ENCODE measurements around the gene RWDD4.
"Not testable (repeated sequence)": the region's sequence is repeated elsewhere in the genome, so short reads cannot be mapped to it uniquely, and the experiment has no call there.

The RWDD4 gene

DNA sequence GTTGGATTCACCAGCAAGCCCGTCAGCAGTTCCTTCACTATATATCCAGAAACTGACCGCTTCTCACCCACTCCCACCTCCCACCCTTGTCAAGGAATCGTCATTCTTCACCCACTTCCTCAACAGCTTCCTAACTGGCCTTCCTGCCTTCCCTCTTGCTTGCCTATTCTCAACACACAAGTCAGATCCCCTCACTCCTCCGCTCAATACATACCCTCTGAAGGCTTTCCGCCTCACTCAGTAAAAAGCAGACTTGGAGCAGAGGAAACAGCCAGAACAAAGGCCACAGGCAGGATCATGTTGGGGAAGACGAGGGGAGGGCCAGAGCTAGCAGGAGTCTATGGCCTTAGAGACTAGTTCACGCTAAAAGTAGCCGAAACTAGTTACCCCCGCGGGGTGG, 23.7 kb downstream of the RWDD4 start:
- no peak for DNase-seq

DNA sequence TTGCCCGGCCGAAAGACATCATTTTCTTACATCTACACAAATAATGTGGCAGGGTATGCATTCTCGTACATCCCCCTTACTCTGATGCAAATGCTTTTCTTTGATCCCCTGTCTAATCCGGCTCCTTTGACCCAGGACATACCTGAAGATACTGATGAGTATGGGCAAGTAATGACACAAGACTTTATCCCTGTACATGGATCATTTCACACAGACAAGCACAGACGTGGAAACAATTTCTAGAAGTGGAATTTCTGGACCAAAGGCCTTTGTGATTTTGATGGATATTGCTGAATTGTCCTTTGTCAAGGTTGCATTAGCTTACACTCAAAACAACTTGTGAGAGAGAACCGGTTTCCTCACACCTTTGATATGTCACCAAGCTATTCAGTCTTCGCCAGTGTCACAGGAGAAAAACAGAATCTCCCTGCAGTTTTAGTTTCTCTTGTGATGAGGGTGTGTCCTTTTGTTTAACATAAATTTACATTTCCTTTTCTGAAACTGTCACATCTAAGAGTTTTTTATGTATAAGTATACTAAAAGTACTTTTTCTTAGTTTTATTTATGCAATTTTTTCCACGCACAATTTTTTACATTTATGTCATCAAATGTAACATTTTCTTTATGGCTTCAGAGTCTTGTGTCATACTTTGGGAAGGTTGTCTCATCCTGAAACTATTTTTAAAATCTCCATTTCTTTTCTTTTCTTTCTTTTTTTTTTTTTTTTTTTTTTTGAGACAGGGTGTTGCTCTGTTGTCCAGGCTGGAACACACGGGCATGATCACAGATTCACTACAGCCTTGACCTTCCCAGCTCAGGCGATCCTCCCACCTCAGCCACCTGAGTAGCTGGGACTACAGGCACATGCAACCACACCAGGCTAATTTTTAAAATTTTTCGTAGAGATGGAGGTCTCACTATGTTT, 25.2 kb downstream of the RWDD4 start:
- DNase-seq, result no peak

DNA sequence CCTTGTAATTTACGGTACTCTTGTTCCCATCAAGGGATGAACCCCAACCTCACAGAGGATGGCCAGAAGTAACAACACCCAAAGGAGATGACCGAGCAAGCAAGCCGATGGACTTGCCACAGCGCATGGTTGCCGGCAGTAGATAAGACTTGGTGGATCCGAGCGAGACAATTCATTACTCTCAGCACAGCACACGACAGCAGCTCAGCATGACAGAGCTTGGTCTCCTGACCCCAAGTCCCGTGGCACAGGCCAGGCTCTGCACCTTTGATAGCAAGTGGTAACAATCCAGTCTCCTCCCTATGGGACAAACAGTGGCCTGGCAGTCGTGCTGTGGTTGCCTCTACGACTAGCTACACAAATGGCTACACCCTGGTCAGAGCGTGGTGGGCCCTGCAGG, 26.3 kb downstream of the RWDD4 start:
- no peak for DNase-seq

DNA sequence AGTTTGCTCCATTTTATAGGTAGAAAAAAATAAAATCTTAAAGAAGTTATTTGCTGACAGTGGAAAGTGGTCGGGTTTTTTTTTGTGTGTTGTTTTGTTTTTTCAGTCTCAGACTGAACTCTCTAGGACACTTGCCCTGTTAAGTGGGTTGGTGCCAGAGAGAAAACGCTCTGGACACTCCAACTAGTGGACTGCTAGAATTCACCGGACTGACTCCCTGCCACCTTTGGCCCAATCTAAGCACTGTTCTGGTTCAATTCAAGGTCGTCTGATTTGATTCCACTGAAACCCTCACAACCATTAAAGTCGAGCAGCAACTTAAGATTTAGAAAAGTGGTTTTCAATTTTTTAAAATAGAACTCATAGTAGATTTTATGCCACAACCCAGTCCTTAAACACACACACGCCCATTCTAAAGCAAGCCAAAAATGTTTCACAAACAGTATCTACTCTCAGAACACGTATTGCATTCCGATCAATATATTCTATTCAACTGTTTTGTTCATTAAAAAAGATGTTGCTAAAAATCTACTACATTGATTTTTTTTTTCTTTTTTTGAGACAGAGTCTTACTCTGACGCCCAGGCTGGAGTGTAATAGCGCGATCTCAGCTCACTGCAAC, 27.3 kb downstream of the RWDD4 start:
- no peak for DNase-seq

DNA sequence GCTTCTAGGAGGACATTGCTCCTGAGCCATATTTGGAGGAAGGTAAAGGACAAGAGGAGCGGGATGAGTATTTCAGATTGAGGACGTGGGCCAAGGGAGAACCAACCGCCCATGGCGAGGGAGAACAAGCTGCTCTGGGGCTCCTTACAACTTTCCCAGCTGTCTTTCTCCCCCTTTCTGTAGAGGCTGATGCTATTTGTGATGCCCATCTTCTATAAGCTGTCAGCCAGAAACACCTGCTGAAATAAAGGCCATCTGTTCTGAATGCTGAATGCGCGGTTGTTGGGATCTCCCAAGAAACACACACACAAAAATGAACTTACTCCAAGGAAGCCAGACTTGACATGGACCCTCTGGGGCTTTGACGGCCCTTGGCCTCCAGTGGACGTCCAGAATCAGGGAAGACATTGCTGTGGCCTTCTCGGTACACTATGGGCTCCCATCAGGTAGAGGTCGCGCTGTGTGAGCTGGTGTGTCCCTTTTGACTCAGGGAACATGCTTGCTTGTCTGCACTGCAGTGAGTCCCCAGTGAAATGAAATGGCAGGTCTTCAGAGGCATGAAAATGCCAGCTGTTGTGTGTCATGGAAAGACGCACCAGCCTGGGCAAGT, 30.9 kb downstream of the RWDD4 start:
- DNase-seq, result no peak

DNA sequence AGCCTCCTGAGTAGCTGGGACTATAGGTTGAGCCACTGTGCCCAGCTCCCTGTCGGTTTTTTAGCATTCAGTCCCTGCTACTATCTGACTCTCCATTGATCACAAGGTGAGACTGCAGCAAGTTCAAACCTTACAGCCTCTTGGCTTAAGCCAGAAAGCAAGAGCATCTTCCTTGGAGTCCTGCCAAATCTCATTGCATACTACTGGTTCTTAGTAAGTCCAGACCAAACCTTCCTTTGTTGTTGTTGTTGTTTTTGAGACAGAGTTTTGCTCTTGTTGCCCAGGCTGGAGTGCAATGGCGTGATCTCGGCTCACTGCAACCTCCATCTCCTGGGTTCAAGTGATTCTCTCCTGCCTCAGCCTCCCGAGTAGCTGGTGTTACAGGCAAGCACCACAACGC, 31.7 kb downstream of the RWDD4 start:
- DNase-seq, result not testable (repeated sequence)

DNA sequence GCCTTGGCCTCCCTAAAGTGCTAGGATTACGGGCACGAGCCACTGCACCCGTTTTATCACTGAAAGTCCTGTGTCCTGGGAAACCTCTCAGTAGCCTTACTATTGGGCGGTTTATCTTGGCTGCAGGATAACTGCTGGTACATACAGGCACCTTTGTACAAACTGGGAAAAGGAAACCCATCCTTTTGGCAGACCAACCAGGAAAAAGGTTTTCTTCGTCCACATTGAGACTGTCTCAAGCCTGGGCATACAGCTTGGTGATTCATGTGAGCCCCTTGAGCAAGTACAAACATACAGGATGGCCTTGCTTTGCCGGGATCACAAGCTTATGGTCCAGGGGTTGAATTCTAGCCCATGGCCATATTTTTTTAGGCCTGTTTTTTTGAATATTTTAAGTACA, 32.8 kb downstream of the RWDD4 start:
- no peak for DNase-seq

DNA sequence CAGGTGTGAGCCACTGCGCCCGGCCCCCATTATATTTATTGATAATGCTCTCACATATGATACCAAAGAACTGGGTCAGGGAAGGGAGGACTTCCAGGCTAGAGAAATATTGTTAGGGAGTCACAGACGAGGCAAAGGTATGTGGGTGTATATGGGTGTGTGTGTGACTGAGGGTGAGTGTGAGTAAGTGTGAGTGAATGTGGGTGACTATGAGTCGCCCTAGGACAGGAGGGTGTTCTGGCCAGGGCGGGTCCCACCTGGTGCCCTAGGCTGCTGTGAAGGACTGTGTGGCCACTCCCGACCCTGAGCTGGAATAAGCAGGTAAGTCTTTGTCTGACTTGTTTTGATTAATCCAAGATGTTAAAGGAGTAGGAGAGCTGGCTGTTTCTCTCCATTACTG, 34.4 kb downstream of the RWDD4 start:
- no peak for DNase-seq

DNA sequence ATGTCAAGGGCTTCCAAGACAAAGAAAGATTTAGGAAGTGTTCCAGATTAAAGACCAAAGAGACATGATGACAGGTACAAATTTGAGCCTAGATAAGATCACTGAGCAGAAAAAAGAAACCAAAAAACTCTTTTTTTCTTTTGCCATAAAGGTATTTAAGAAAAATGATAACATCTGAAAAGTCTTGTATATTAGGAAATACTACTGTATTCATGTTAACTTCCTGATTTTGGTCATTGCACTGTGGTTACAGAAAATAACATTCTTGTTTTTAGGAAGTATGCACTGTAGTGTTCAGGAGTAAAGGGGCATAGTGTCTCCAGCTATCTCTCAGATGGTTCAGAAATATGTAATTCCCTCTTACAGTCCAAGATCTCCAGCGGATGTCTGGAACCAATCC, 37.1 kb downstream of the RWDD4 start:
- peak; percentile 69 for DNase-seq

DNA sequence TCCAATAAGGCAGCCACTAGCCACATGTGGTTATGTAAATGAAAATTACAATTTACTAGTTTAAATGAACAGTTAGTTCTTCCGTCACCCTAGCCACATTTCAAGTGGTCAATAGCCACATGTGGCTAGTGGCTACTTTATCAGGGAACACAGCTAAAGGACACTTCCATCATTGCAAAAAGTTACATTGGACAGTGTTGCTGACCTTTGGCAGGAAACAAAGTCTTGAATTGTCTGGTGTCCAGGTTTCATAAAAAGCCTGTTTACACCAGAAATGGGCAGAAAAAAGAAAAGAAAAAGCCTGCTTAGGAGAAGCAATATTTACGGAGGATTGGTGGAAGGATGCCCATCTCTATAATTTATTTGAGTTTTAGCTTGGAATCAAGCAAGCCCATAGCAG, 38.6 kb downstream of the RWDD4 start:
- DNase-seq, result no peak

DNA sequence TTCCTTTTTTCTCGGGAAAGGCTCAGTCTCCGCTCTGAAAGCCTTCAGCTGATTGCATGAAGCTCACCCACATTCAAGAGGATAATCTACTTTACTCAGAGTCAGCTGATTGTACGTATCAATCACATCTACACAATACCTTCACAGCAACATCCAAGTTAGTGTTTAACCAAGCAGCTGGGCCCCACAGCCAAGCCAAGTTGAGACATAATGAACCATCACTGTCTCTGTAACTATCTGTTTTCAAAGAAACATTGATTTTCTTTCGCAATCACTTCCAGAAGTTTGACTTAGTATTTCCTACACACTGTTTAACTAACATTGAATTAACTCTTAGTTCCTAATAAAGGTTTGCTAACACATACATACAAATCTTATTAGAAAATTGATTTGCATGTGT, 40.3 kb downstream of the RWDD4 start:
- no peak for DNase-seq

DNA sequence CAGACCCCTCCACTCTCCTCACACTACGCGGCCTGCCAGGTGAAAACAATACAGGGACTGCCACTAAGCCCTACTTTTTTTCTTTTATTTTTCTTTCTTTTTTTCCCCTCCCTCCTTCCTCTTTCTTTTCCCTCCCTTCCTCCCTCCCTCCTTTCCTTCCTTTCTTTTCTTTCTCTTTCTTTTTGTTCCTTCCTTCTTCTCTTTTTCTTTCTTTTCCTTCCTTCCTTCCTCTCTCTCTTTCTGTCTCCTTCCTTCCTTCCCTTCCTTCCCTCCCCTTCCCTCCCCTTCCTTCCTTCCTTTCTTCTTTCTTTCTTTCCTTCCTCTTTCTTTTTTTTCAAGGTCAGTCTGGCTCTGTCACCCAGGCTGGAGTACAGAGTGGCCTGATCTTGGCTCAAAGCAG, 41.9 kb downstream of the RWDD4 start:
- no peak for DNase-seq

DNA sequence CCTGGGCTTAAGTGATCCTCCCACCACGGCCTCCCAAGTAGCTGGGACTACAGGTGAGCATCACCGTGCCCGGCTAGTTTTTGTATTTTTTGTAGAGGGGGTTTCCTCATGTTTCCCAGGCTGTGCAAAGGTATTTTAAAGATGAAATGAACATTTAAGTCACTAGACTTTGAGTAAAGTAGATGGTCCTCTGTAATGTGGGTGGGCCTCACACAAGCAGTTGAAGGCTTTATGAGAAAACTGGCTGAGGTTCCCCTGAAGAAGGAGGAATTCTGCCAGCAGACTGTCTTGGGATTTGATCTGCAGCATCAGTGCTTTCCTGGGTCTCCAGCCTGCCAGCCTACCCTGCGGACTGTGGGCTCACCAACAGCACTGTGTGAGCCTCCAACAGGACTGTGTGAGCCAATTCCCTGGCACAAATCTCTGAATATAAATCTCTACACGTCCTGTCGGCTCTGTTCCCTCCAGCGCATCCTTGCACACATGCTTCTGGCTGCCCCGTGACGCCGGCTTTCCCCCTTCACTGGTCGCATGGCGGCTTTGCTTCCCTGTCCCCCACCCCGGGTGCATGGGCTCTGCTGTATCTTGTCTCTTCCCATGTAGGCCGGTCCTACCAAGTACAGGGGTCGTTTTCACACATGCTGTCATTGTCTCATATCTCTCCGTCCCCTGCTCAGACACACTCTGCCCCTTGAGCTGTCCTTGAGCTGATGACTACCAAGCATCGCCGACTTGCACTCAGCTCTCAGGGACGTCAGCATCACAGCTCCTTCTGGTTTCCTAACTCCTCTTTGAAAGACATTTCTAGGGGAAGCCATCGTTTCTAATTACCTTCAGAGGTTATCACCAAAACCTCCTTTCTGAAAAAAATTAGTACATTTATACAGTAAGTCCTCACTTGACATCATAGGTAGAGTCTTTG, 46.4 kb downstream of the RWDD4 start:
- DNase-seq, result no peak

DNA sequence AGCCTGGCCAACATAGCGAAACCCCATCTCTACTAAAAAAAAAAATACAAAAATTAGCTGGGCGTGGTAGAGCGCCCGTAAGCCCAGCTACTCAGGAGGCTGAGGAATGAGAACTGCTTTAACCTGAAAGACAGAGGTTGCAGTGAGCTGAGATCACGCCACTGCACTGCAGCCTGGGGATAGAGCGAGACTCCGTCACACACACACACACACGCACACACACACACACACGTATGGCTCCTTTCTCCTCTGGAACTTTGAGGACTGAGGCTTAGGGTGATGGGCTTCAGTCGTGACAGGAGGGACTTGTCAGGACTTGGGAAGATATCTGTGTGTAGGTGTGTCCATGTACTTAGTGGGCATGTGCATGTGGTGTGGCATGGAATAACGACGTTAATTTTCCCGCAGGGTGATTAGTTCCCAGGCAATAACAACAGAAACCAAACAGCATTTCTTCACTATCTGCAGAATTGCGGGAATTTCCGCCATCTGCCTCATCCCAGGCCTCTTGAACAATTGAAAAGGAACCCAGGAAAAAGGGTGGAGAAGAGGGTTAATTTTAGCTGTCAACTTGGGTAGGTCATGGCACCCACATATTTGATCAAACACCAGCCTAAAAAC, 47.7 kb downstream of the RWDD4 start:
- DNase-seq, result no peak

DNA sequence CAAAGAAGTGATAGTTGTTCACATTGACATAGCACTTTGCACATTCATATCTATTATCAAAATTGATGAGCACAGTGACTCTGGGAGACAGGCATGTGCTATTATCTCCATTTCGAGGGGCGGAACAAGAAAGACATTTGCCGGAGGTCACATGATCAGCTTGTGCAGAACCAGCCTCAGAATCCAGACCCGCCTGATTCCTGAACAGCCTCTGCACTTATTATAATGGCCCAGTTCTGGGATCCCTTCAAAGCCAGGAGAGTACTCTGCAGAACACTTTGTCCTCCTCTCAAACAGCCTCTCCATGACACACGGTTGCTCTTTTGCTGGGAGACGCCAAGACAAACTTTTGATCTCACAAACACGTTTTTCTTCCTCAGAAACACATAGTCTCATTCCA, 48.4 kb downstream of the RWDD4 start:
- no peak for DNase-seq

DNA sequence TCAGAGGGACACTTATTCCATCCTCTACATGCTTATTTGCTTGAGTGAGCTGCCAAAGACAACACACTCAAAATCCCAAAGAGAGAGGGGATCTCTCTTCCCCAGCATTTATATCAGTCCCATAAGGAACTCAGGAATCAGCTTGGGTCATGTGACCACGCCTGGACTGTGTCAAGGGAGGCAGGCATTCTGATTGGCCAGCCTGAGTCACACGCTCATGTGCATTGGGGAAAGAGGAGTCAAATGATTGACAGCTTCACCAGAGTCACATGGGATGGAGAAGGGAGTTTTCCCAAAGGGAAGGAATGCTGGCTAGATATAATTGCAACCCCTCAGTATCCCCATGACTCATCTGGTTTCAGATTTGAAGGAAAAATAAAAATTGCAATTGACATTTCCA, 49.0 kb downstream of the RWDD4 start:
- no peak for DNase-seq

DNA sequence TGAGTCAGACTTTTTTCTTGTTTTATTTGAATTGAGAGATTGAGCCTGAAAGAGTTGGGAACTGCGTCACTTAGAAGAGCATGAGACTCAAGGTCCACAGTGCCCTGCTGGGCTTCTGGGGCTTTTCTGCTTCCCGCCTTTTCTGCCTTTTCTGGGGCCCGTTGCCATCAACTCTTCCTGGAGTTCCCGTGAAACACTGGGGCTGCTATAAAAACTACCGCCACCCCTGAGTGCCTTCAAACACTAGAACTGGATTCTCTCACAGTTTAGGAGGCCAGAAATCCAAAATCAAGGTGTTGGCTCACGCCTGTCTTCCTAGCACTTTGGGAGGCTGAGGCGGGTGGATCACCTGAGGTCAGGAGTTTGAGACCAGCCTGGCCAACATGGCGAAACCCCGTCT, 49.8 kb downstream of the RWDD4 start:
- DNase-seq, result no peak

DNA sequence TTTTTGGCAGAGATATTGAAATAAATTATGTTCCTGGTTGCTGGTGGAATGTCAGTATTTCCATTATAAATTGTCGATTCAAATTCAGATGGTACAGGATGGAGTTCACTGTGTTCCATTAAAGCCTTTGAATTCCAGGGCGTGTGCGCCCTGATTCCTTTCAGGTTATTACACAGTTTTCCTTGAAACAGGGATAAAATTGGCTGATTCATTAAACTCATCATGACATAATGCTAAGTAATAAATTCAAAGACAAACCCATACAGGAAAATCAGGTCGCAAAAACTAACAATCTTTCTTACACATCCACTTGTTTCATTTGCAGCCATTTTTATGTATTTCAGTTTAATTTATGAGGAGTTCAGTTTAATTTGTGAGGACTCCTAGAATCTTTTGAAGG, 51.1 kb downstream of the RWDD4 start:
- no peak for DNase-seq

DNA sequence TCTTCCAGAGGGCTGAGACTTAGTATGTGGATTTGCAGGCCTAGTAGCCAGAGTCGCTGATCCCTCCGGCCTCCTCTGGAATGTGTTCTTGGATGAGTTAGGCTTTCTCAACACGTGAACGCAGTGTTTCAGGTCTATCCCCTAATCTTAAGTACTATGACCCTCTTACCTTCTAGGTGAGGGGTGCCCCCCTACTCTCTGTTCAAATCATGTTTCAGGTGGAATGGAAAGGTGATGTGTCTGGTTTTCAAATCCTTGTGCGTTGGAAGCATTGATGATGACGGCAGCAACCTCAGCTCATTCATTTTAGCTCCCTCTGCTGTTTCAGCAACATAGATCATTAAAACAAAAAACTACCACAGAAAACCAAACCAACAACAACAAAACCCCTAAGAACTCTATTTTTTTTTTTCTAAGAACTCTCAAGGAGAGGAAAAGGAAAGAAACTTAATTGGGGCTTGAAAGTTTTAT, 56.4 kb downstream of the RWDD4 start:
- DNase-seq, result peak; percentile 52

DNA sequence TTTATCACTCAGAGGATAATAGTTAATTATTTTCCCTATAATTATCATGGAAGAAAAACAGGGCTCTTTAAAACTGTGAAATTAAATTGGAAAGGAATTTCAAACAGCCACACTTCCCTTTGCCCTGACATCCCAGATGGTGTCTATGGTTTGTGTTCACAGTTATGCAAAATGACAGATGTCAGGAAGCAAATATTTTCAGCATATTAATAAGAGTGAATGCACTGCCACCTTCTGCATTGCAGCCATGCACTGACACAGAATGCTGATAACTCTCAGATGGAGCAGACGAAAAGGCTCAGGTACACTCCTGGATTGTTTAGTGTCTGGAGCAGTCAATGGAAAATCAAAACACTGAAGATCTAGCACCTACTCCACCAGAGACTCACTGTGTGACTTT, 57.6 kb downstream of the RWDD4 start:
- no peak for DNase-seq

DNA sequence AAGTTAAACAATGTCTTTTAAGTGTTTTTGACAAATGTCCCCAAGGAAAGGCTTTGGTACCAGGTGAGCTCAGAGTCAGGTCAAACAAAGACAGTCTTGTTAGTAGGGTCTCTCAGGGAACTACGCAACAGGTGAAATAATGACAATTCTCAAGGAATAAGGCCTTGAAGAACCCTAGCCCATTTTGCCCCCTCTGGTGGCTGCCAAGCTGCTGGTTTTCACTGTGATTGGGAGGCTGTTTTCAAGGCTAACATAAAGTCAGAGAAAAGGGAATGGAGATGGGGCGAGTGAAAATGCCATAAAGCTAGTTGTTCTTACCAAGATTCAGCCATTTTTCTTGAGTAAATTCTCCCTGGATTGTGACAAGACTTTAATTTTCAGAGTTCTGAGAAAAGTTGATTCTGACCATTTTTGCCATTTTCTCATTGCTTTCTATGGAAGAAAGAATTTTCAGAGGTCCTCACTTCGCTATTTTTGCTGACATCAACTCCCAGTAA, 58.7 kb downstream of the RWDD4 start:
- DNase-seq, result peak; percentile 63

DNA sequence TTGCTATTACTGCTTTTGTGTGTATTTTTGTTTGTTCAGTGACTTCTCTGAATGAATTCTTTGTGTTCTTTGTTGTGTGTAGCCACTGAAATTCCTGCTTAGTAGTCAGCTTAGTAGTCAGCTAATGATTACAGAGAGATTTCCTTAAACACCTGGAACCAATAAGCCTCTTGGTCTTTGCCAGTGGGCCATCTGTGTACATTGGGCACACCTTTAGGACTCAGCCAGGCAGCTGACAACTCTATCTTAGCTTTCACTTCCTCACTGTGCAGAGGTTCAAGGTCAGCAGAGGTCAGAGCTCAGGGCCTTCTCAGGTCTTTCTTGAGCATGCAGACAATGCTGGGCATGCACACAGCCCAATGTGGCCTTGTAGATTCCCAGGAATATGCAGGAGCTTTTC, 59.3 kb downstream of the RWDD4 start:
- DNase-seq, result no peak
